Stimulated activated CD8-positive, alpha-beta memory T cell treated with anti-CD3 and anti-CD28 coated beads, Interleukin-15, amount 100 ng/mL, for 48 hours (primary cell): ENCODE results near the gene KPNA4.
"Not testable (repeated sequence)": the region's sequence is repeated elsewhere in the genome, so short reads cannot be mapped to it uniquely, and the experiment has no call there.

Experiments
- DNase-seq, 2 donors: peaks; one replicate each; pipeline ENCODE4 v3.0.0-alpha.2; 2020; ENCODE audit warnings: low read depth in 2 of 2

The KPNA4 gene, protein sequence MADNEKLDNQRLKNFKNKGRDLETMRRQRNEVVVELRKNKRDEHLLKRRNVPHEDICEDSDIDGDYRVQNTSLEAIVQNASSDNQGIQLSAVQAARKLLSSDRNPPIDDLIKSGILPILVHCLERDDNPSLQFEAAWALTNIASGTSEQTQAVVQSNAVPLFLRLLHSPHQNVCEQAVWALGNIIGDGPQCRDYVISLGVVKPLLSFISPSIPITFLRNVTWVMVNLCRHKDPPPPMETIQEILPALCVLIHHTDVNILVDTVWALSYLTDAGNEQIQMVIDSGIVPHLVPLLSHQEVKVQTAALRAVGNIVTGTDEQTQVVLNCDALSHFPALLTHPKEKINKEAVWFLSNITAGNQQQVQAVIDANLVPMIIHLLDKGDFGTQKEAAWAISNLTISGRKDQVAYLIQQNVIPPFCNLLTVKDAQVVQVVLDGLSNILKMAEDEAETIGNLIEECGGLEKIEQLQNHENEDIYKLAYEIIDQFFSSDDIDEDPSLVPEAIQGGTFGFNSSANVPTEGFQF

DNA sequence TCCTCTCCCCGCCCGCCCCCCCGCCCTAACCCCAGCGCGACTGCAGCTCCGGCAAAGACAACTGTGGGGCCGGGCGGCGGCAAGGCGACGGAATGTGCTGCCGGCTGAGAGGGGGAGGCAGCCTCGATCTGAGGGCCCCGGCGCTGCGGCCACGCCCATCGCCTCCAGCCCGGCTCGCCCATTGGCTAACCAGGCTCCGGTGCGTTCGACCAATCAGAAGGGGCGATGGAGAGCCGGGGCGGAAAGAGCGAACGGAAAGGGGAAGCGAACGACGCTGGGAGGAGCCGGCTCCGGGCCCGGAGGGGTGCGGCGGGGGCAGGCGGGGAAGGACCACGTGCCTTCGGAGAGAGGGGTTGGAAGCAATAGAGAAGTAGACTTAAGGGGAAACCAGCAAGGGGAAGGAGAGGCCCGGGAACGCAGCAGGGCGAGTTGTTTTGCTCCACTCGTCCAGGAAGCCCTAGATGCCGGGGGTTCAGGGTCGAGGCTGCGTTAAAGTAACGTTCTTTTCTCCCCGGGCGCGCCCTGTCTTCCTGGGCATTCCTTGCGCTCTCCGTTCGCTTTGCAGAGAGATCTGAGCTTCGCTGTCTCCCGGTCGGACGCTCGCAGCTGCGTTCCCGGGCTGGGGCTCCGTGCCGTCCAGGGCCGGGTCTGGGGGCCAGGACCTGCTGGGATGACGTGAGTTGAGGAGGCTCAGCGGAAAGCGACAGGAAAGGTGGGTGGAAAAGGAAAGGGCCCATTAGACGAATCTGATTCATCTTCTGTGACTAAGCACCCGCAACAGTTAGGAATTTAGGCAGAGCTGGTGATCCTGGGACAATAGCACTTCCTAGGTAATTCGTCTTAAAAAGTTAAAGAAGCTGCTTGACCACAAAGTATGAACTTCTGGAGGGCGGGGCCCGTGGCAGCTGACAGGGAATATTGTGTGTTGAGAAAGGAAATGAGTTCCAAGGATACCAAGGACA, at the start of gene KPNA4:
Gene KPNA4, minus strand, starts transcription at position 130 of the 962 bp plus-strand sequence. CDS start 289 bp downstream, outside the sequence.
- DNase-seq, result peak; percentile 93 to 94

DNA sequence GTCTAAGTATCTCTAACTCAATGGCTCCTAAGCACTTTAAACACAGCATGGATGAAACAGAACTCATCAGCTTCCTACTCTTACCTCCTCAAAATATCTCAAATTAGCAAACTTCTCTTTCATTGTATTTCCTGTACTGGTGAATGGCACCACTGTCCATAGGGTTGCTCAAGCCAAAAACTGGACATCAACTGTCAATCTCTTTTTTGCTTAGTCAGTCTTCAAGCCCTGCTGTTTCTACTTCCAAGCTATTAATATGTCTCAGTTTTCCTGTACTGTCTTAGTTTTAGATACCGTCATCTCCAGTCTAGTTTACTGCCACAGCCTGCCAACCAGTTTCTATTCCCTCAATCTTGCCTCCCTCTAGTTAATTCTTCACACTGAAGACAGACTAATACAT, 48.3 kb upstream of the KPNA4 start:
- DNase-seq, result no peak

DNA sequence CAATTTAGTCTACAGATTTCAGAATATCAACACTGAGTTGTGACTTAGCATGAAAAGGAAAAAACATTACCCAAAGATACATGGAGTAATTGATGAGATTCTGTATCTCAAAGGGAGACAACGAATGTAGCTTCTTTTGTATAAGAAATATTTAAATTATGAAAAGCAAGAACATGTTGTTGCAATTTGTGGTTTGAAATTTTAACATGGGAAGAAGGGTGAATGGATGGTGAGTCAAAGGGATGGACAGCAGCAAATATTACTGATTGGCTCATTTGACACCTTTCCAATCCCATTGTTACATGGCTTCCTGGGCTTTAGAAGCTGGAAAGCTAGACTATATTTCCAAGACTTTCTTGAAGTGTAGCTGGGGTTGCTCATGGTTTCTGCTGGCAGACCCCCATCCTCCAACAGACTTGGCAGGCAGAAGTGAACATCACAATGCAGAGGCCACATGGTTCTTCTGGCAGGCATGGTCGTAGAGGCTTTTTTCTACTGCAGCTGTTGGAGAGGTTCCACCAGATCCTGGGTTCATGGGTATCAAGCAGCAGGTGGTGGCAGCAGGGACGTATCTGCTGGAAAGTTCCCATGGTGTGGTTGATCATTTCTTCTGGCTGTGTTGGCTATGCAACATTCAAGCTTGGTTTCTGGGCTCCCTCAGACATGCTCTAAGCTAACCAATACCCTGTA, 47.2 kb upstream of the KPNA4 start:
- no peak for DNase-seq

DNA sequence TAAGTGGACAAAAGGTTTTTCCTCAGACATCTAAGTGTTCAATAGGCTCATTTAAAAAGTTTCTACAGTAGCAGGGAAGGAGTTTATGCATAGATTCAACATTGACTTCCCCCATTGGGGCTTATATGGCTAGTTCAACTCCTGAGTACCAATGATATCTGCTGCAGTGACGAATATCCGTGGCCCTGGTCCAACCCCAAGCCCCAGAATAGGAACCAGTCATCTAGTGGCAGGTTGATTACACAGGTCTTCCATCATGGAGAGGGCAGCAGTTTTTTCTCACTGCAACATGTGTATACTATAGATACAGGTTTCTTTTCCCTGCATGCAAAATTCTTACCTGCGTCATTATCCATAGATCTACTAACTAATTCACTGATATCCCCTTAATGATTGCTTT, 45.8 kb upstream of the KPNA4 start:
- DNase-seq, result no peak

DNA sequence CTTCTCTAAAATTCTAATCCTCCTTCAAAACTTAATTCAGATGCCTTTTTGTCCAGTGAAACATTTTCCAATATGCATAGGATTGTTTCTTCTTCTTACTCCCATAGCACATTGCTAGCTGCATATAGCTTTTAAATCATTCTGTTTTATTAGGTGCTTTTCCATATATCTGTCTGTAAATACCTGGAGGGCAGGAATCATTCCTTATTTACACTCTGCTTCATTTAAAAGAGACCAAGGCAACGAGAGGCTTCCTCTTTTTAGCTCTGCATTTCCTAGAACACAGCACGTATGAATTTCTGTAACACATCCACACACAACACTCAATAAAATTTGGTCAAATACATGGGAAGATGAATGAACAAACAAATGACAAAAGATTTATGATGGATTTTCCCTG, 43.5 kb upstream of the KPNA4 start:
- DNase-seq, result no peak

DNA sequence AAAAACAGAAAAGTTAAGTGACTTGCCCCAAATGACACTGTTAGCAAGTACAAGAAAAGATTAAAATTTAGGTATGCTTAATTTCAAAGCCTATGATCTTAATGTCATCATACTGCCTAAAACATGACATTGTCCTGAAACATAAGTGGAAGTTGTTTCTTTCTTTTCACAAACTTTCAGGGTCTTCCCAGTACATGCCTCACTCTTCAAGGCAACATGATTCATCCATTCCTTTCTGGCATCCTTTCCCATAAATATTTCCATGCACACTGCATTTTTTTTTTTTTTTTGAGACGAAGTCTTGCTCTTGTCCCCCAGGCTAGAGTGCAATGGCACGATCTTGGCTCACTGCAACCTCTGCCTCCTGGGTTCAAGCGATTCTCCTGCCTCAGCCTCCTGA, 42.5 kb upstream of the KPNA4 start:
- no peak for DNase-seq

DNA sequence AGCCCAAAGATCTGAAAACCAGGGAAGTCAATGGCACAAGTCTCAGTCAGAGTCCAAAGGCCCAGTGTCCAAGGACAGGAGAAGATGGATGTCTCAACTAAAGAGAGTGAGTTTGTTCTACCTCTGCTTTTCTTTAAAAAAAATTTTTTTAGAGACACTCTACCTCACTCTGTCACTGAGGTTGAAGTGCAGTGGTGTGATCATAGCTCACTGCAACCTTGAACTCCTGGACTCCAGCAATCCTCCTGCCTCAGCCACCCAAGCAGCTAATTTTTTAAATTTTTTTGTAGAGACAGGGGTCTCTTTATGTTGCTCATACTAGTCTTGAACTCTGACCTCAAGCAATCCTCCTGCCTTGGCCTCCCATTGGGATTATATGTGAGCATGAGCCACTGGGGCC, 39.9 kb upstream of the KPNA4 start:
- no peak for DNase-seq

DNA sequence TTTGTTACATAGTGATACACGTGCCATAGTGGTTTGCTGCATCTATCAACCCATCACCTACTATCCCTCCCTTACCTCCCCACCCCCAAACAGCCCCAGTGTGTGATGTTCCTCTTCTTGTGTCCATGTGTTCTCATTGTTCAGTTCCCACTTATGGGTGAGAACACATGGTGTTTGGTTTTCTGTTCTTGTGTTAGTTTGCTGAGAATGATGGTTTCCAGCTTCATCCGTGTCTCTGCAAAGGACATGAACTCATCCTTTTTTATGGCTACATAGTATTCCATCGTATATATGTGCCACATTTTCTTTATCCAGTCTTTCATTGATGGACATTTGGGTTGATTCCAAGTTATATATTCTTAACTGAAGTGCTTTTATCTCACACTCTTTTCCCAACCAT, 38.5 kb upstream of the KPNA4 start:
- not testable (repeated sequence) for DNase-seq

DNA sequence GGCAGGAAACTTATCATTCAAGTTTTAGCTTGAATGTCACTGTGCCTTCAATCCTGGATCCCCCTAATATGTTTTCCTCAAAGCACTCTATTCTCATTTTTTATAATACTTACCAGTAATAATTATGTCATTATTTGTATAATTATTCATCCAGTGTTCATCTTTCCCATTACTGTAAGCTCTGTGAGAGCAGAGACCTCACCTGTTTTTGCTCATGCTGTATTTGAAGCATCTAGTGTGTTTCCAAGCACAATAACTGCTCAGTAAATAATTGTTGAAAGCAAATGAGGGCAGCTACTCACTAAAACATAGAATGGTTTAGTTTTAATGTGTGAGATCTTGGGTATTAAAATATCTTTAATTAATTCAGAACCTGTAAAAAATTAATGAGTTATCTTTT, 36.9 kb upstream of the KPNA4 start:
- DNase-seq, result no peak

DNA sequence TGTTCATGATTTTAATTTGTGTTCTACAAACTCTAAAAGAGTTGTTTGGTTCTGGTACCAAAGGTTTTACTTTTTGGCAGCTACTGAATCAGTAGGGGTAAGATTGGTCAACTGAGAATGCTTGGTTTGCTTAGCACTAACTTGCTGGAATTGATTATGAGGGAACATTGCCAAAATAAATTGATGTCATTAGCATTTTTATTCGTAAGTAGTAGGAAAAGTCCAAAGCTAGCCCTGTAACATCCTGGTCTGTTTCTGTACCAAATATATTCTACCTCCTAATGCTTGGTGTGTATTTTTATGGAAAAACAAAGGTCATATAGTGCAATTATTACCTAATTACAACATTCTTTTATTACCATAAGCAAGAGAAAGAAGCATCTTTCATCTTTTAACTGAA, 35.9 kb upstream of the KPNA4 start:
- no peak for DNase-seq

DNA sequence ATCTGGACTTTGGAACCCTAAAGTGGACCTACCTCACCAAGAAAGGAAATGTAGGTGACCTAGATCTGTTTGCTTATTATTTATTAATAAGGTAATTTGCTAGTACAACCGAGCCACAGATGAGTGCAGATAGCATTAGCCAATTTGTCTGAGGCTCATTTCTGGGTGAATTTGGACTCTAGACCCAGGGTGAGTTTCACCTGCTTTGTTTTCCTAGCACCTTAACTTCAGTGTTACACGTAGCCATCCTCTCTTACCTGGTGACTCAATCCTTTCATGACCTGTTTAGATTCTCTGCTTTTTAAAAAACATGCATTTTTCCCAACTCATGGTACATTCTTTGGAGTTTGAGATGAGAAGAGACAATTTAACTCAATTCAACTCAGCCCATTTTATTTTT, 33.5 kb upstream of the KPNA4 start:
- no peak for DNase-seq

DNA sequence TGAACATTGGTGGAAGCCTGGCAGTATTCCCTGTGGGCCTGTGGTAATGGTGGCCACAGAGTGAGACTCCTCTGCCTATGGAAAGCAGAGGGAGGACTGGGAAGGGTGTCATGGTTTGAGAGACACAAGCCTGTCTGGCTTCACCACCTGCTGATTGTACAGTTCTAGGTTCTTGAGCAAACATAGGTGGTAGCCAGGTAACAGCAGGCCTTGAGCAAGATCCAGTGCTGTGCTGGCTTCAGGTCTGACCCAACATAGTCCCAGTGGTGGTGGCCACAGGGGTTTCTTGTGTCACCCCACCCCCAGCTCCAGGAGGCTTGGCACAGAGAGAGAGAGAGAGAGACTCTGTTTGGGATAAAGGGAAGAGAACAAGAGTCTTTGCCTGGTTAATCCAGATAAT, 22.7 kb upstream of the KPNA4 start:
- no peak for DNase-seq

DNA sequence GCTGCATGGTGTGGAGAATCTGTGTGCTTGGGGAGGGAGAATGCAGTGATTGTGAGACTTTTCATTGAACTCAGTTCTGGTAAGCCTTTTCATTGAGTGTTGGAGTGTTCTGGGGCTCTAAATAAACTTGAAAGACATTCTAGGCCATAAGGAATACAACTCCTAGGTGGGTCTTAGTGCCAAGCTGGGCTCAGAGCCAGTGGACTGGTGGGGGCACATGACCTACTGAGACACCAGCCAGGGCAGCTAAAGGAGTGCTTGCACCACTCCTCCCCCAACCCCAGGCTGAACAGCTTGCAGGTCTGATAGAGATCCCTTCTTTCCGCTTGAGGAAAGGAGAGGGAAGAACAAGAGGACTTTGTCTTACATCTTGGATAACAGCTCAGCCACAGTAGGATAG, 21.7 kb upstream of the KPNA4 start:
- DNase-seq, result no peak

DNA sequence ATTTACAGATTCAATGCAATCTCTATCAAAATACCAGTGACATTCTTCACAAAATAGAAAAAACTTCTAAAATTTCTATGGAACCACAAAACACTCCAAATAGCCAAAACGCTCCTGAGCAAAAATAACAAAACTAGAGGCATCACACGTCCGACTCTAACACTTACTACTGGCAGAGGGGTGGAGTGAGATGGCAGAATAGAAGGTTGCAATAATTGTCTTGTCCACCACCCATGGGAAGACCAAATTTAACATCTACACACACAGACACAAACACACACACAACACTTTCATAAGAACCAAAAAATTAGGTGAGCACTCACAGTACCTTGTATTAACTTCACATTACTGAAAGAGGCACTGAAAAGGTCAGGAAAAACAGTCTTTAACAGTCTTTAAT, 21.3 kb upstream of the KPNA4 start:
- no peak for DNase-seq

DNA sequence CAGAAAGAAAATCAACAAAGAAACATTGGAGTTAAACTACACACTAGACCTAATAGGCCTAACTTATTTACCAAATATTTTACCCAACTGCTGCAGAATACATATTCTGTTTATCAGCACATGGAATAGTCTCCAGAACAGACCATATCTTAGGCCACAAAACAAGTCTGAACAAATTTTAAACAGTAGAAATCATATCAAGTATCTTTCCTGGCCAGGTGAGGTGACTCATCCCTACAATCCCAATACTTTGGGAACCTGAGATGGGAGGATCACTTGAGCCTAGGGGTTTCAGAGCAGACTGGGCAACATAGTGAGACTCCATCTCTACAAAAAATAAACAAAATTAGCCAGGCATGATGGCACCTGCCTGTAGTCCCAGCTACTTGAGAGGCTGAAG, 18.1 kb upstream of the KPNA4 start:
- DNase-seq, result no peak

DNA sequence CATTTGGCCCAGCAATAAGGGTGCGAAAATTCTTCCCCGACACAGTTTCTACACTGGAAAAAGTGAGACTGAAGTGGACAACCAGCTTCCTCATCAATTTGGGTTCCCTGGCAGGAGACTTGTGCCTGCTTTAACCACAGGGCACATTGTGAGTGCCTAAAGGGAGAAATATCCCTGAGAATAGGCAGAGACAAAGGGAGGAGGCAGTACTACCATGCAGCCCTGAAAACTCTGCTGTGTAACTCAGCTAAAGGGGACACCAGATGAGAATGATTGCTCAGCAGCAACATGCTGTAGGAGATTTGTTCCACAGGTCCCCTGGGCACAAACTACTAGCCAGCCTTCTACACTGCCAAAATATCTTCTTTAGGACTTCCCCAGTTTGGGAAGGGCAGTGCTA, 15.6 kb upstream of the KPNA4 start:
- no peak for DNase-seq

DNA sequence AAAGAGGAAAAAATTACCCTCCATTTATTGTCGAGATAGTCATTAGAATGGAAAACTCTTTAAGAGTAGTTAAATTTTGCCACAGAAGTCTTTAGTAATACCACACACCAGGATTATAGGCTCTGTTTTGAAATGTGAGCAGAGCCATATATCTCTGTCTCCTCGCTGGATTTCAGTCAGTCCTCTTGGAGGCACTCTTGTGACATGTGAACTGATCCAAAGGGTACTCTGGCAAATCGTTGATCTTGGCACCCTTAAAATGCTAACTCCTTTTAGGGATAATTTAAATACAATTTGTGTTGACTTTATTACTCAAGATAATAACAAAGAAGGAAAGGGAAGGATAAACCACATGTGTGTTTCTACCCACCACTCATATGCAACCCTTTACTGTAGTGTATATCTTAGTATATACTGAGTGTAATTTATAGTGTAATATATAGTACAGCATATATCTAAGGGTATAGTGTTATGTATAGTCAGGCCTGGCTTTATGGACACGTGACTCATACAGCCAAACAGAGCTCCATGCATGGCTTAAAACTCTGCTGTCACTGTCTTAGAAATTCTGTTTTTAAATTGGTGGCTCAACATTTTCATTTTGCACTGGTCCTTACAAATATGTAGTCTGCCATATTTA, 12.3 kb upstream of the KPNA4 start:
- DNase-seq, result no peak

DNA sequence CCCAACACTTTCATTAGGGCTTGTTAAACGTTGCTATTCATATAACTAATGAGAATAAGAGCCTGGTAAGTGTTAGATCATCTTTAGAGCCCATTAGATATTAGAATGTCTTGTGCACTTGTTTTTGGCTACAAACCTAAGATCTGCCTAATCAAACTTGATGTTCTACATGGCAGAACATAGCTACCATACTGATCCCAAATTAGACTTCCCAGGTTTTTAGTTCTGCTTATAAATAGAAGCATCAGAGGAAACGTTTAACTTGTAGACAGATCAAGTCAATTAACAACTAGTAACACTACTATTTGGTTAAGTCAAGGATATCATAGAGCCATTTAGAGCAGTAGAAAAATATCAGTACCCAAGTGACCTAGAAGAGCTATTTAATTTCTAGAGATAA, 11.7 kb upstream of the KPNA4 start:
- DNase-seq, result no peak

DNA sequence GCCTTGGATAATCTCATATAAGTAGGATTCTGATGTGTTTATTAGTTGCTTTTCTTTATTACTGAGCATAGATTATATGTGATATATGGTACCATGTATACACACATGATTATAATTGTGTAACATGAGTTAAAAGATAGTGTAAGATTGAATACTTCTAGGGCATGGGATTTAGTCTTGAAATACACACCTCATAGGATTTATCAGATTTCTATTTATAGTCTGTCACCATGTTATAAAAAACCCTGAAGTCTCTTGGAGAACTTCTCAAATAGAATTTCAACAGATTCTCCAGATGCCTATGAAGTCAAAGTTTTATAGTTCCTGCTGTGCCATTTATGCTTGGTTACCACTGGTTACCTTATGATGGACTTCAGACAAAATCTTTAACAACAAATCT, 11.2 kb upstream of the KPNA4 start:
- DNase-seq, result no peak

DNA sequence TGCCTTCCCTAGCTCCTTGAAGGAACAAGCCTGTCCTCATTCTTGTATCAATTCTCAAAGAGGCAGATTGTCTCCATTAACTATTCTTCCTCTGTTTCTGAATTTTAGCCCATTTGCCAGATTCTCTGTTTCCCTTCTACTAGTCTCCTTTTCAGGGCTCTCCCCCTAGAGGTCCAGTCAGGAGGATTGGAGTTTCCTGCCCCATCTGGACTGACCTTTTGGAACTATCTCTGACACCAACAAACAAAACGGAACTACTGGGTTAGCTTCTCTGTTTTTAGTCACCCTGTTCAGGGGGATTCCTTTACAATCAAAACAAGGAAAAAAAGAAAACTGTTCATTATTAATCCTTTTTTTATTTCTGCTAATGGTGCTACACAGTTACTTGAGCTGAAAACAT, 10.2 kb upstream of the KPNA4 start:
- no peak for DNase-seq

DNA sequence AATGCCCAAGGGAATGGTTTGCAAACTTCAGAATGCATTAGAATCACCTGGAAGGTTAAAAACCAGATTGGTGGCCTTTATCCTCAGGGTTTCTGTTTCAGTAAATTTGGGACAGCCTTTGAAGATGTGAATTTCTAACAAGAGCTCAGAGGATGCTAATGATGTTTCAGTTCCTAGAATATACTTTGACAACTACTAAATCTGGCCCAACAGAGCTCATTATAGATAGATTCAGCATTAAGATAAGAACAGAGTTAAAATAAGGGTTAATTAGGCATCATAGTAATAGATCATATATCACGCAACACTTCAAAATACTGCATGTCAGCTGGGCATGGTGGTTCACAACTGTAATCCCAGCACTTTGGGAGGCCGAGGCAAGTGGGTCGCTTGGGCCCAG, 9.3 kb upstream of the KPNA4 start:
- DNase-seq, result no peak
